ENCODE data around the gene SLC6A2.

The SLC6A2 gene

GRCh38 chr16:55647798-55648197 lies 8.0 kb upstream of the SLC6A2 start:
- no peak for DNase-seq (ENCODE audit: low read depth)

GRCh38 chr16:55651841-55652824 lies 3.7 kb upstream of the SLC6A2 start:
- DNase-seq (ENCODE audit: low read depth): no peak

GRCh38 chr16:55653106-55653505 lies 2.7 kb upstream of the SLC6A2 start:
- no peak for DNase-seq (ENCODE audit: low read depth)

- no peak for DNase-seq (ENCODE audit: low read depth)
Measured at GRCh38 chr16:55655381-55655896, 349 bp upstream of the SLC6A2 start.

DNA sequence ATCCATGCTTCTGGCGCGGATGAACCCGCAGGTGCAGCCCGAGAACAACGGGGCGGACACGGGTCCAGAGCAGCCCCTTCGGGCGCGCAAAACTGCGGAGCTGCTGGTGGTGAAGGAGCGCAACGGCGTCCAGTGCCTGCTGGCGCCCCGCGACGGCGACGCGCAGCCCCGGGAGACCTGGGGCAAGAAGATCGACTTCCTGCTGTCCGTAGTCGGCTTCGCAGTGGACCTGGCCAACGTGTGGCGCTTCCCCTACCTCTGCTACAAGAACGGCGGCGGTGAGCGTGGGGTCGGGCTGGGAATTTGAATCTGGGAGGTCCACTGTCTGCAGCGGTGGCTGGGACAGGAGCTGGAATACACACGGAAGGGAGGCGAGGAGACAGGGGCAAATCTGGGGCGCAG lies 904 bp downstream of the SLC6A2 start:
- no peak for DNase-seq (ENCODE audit: low read depth)

- no peak for DNase-seq (ENCODE audit: low read depth)
Measured at GRCh38 chr16:55657616-55658015, 1.8 kb downstream of the SLC6A2 start.

- no peak for DNase-seq (ENCODE audit: low read depth)
Measured at GRCh38 chr16:55658898-55659420, 3.2 kb downstream of the SLC6A2 start.

- DNase-seq (ENCODE audit: low read depth): no peak
Measured at GRCh38 chr16:55660026-55660425, 4.2 kb downstream of the SLC6A2 start.

DNA sequence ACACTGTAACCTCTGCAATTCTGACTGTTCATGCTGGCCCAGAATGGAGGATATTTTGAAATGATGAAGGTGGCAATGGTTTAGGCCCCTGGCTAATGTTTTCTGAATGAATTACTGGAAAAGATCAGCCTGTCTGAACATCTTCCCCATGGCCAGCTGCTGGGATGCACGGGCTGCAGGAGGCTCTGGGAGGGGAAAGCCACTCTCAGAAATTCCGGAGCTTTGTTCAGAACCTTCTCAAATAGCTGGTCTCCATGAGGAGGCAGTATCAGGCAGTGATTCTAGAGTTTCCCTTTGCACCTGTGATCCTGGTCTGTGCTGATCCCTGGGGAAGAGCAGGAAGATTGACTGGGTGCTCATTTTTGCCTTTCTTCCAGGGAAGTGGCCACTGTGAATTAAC lies 5.0 kb downstream of the SLC6A2 start:
- no peak for DNase-seq (ENCODE audit: low read depth)

DNA sequence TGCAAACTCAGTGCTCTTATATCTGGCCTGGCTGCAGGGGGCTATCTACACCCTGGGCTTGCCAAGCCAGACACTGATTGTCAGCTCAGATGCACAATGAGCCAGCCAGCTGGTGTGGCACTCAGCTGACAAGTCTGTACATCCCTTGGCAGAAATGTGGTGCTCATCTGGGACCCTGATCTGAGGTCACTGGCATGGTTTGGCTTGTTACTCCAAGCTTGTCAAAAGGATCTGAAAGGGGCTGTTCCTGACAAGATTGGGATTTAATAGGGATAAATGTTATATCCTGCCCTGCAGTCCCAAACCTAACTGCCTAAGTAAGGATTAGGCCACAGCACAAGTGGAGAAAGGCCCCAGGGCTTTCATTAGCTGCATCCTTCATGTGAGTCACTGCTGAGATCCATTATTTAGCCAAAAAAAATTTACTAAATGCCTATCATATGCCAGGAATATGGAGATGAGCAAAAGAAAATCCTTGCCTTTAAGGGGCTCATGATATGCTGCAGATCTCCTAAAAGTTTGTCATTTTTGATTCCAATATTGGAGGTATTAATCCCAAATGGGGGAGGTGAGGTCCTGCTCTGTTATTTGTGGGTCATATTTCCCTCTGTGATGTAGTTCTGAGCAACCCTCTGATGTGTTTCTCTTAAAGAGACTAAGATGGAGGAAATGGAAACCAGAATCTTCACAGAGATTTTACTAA lies 6.3 kb downstream of the SLC6A2 start:
- no peak for DNase-seq (ENCODE audit: low read depth)

DNA sequence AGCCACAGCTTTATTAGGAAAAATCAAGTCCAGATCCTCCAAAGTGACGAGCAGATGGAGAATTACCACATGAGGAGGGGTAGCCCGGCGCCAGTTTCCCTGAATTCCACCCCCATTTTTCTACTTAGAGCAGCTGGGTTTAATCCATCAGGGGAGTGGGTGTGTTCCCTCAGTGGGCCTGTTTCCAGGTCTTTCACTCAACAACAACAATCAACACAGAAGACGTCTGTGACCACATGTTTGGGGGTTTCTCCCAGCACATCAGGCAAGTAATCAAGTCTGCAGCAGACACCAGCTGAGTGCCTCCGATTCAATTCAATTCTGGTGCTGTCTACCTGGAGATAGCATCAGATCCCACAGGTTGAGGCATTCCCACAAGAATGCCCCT lies 6.8 kb downstream of the SLC6A2 start:
- DNase-seq (ENCODE audit: low read depth): no peak

GRCh38 chr16:55663225-55663624 lies 7.4 kb downstream of the SLC6A2 start:
- DNase-seq (ENCODE audit: low read depth): no peak

DNA sequence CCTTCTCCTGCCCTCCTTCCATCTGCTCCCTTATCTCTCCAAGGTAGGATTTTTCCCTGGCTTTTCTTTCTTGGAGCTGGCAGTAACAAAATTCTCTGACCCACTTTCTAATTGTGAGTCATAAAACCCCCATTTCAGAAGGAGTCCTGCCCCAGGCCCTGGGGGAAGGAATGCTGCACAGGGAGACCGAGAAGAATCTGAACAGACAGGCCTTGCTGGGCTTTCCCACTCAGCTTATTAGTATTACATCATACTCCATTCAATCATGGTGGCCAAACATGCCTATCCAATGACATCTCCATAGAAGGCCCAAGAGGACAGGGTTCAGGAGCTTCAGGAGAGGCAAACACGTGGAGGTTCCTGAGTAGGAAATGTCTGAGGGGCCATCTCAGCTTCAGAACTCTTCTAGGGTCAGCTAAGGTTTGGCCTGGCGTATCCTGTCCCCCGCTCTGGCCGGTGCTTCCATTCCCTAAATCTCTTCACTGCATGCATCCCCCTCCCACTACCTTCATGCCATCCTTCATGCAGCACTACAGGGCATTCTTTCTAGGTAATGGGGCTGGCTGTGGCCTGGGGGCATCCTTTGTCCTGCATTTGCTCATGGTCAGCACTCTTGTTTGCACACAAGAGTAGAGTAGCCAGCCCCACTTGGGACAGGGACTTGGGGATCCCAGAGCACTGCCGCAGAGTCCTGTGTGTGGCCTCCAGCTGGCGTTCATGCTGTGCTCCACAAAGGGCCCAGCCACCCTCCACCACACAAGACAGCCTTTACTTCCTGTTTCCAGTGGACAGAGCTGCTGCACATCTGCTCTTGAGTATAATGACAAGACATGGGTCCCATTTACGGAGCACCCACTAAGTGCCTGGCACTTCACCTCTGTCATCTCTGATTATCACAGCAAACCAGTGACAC lies 8.2 kb downstream of the SLC6A2 start:
- no peak for DNase-seq (ENCODE audit: low read depth)

GRCh38 chr16:55664786-55665407 lies 9.1 kb downstream of the SLC6A2 start:
- DNase-seq (ENCODE audit: low read depth): no peak

DNA sequence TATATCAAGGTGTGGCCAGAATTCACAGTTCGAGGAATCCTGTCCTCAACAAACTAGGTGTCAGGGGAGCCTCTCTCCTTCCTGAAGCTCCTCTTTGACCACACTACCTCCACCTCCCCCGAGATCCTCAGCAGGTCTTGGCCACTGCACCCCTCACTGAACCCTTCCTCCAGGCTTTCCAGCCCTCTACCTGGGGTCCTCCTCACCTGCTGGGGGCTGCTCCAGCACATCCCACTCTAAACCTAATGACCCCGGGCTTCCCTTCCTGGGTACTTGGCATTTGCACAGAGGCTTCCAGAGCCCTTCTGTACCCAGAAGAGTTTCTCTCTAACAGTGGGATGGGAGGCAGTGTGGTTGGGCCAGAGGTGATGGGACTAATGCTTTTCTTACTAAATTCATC lies 9.7 kb downstream of the SLC6A2 start:
- DNase-seq (ENCODE audit: low read depth): no peak

DNA sequence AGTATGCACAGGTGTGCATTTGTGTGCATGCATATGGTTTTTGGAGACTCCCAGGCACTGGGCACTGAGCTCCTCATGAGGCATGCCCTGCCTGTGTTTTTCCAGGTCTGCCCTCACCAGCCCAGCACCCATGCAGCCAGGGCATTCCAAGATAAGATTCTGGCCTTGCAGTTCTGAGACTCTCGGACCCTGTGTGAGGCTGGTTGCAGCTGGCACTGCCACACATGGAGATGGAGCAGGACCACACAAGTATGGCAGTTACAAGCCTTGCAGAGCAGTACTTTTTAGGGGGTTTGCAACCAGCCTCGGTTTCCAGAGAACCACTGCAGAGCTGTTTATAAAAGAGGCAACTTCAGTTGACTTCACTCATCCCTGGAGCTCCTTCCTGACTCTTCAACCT lies 10.2 kb downstream of the SLC6A2 start:
- DNase-seq (ENCODE audit: low read depth): no peak

GRCh38 chr16:55667753-55668152 lies 12.0 kb downstream of the SLC6A2 start:
- no peak for DNase-seq (ENCODE audit: low read depth)

DNA sequence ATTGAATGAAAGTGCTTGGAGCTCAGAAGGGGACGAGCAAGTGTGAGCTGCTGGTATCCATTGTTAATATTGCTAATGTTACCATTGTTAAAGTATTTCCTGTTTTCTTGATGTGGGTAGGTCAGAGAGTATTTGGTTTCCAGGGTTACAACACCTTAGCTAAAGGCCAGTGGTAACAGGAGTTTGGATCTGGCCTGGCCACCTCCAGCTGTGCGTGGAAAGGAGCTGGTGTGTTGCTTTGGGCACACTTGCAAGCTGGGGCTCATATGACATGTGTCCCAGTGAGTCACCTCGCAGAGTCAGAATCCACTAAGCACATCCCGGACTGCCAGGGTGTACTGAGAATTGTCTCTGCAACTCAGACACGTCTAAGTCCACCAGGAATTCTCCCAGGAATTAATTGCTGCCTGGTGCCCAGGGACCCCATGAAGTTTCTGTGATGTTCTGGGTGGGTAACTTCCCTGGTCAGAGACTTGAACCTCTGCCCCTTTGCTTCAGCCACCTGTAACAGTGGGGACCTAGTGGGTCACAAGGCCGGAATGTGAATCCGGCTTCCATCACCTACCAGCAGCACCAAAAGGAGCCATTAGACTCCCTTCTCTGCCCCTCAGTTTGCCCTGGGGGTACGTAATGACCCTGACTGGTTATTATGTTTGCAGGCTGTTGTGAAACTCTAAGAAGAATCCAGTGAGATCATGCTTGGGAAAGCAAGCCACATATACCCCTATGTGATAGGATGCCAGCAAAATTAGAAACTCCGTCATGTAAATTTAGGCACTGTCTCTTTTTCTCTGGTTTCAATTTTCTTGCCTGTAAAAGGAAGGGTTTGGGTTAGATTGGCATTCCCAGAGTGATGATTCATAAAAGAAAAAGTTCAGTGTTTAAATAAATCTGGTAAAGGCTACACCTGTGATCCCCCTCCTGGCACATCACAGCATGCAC lies 12.8 kb downstream of the SLC6A2 start:
- DNase-seq (ENCODE audit: low read depth): no peak

DNA sequence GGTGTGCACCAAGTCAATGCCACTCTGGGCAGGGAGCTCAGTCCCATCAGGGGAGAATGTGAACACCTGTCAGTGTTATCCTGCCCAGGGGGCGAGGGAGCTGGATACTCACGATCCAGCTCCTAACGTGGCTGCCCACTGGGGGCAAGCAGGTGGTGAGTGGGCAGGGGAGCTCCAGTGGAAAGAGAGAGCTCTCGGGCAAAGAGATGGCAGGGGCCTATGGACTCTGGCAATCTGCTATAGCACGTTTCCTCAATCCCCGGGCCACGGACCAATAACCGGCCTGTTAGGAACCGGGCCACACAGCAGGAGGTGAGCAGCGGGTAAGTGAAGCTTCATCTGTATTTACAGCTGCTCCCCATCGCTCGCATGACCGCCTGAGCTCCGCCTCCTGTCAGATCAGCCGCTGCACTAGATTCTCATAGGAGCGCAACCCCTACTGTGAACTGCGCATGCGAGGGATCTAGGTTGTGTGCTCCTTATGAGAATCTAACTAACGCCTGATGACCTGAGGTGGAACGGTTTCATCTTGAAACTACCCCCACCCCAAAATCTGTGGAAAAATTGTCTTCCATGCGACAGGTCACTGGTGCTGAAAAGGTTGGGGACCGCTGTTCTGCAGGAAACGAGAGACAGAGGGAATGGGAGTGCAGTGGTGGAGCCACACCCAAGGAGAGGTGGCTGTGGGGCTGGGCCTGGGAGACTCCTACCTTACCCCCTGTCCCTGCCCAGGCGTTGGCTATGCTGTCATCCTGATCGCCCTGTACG lies 15.6 kb downstream of the SLC6A2 start:
- no peak for DNase-seq (ENCODE audit: low read depth)

DNA sequence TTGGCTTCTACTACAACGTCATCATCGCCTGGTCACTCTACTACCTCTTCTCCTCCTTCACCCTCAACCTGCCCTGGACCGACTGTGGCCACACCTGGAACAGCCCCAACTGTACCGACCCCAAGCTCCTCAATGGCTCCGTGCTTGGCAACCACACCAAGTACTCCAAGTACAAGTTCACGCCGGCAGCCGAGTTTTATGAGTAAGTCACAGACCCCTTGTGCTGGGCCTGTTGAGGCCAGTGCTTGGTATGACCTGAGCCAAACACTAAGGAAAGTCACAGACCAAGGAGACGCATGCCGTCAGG lies 16.1 kb downstream of the SLC6A2 start:
- DNase-seq (ENCODE audit: low read depth): no peak
